Uterus (tissue), 2 donors: Measurements from ENCODE around the gene ITGAD.

Source experiments
- CTCF ChIP-seq, 4 experiments: fragments of 200-600 bp in 2 of 4; fragments of 450-650 bp in 2 of 4; sonication (generic) in 2 of 4; IDR thresholded peaks; one replicate each; pipeline ENCODE4 v1.5.1; 2016 to 2019; ENCODE audit warnings: antibody characterized with exemption in 4 of 4, mild to moderate bottlenecking in 2 of 4, moderate library complexity in 1 of 4
- POLR2A ChIP-seq, 2 donors: fragments of 450-650 bp; IDR thresholded peaks; one replicate each; pipeline ENCODE4 v1.6.1; 2016; ENCODE audit warnings: antibody characterized with exemption in 2 of 2, mild to moderate bottlenecking in 1 of 2, moderate library complexity in 1 of 2

- TF ChIP-seq CTCF (IDR thresholded peaks at IDR 0.05) = no peak
- no peak for TF ChIP-seq POLR2A (IDR thresholded peaks at IDR 0.05)
Observed at GRCh38 chr16:31402687-31403086, 9.6 kb downstream of the ITGAD start.
